Measurements from ENCODE around the gene CDKL2.
"Not testable (repeated sequence)": the region's sequence is repeated elsewhere in the genome, so short reads cannot be mapped to it uniquely, and the experiment has no call there.

The CDKL2 gene

DNA sequence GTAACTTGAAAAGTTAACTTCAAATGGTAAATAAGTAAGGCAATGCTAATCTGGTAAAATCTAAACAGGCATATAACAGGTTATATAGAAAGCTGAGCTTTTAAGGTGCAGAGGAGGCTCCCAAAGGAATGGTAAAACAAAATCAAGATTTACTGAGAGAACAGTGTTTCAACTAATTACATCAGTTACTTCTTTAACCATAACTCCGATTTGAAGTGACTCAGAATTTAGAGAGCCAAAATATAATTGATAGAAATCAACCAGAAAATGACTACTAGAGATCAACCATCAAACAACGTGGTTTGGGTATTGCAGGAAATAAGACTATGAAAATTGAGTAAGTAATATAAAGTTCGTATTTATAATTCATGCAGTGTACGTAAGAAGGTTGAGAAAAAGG lies 36.0 kb upstream of the CDKL2 start:
- Histone ChIP-seq H3K36me3 (ENCODE audit: insufficient read depth, low read length) (no peaks in the 10 kb centered on the region), H3K4me3 (ENCODE audit: low read depth, low read length) (no peak overlapping the region)

DNA sequence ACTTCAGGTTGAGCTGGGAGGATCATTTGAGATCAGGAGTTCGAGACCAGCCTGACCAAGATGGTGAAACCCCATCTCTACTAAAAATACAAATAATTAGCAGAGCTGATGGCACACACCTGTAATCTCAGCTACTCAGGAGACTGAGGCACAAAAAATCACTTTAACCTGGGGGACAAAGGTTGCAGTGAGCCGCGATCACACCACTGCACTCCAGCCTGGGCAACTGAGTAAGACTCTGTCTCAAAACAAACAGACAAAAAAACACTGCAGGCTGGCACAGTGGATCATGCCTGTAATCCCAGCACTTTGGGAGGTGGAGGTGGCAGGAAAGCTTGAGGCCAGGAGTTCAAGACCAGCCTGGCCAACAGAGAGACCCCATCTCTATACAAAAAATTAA lies 34.3 kb upstream of the CDKL2 start:
- H3K27ac ChIP-seq (ENCODE audit: low read depth, low read length); H3K36me3 ChIP-seq (ENCODE audit: insufficient read depth, low read length); H3K27me3 ChIP-seq (ENCODE audit: insufficient read depth, low read length): not testable (repeated sequence)

More for the DNA sequence above, 36.0 kb upstream of the CDKL2 start:
- Histone ChIP-seq H3K4me1 (ENCODE audit: control insufficient read depth, insufficient read depth, low read length, unreplicated experiment) (peaks cover 25% of the 10 kb centered on the region), H3K27me3 (ENCODE audit: insufficient read depth, low read length) (no peaks in the 10 kb centered on the region), H3K79me2 (ENCODE audit: control insufficient read depth, insufficient read depth, low read length, unreplicated experiment) (peaks cover 92% of the 10 kb centered on the region), H2AFZ (ENCODE audit: low read length, unreplicated experiment) (no peak overlapping the region), H3K27ac (ENCODE audit: low read depth, low read length) (no peak overlapping the region)

DNA sequence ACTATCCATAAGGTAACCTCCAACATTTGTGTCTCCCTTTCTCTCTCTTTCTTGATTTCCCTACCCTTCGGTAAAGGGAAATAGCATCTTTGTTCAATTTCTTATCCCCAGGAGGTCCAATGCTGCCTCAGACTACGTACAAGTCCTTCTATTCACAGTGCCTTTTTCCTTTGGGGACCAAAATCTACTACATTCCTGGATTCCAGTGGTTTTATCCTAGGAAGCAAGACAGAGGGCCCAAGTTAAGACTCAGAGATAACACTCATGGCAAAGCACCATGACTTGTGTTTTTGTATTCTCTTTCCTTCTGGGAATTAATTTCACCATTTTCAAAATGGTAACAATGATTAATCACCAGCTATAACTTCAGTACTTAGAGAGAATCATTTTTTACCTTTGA lies 32.3 kb upstream of the CDKL2 start:
- no peak overlapping the region for H2AFZ ChIP-seq (ENCODE audit: low read length, unreplicated experiment)
- H3K27ac ChIP-seq (ENCODE audit: low read depth, low read length): no peak overlapping the region
- H3K36me3 ChIP-seq (ENCODE audit: insufficient read depth, low read length): peaks cover 15% of the 10 kb centered on the region; the same call in 1 of the 2 replicates
- H3K4me1 ChIP-seq (ENCODE audit: control insufficient read depth, insufficient read depth, low read length, unreplicated experiment): peaks cover 27% of the 10 kb centered on the region
- no peak overlapping the region for H3K4me3 ChIP-seq (ENCODE audit: low read depth, low read length)
- peaks cover 81% of the 10 kb centered on the region for H3K79me2 ChIP-seq (ENCODE audit: control insufficient read depth, insufficient read depth, low read length, unreplicated experiment)
- no peaks in the 10 kb centered on the region for H3K27me3 ChIP-seq (ENCODE audit: insufficient read depth, low read length)

More for the DNA sequence above, 34.3 kb upstream of the CDKL2 start:
- H3K4me3 ChIP-seq (ENCODE audit: low read depth, low read length); H2AFZ ChIP-seq (ENCODE audit: low read length, unreplicated experiment): not testable (repeated sequence)
- H3K4me1 ChIP-seq (ENCODE audit: control insufficient read depth, insufficient read depth, low read length, unreplicated experiment): peaks cover 23% of the 10 kb centered on the region
- peaks cover 92% of the 10 kb centered on the region for H3K79me2 ChIP-seq (ENCODE audit: control insufficient read depth, insufficient read depth, low read length, unreplicated experiment)

DNA sequence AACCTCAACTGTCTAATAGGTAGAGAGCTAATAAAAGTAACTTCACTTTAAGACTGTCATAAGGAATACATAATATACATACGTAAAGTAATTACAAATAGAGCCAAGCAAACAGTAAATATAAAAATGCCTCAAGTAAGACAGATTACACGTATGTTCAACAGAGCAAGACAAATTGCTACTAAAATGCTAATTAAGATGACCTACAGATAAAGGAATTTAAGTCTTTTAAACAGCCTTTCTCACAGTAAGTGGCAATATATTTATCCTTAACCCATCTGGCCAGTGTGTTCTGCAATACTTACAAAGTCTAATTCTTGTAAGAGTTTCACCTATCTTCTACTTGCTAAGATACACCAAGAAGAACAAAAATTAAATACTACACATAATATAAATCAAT lies 30.2 kb upstream of the CDKL2 start:
- peaks cover 19% of the 10 kb centered on the region; the same call in 1 of the 2 replicates for H3K36me3 ChIP-seq (ENCODE audit: insufficient read depth, low read length)
- peaks cover 21% of the 10 kb centered on the region for H3K4me1 ChIP-seq (ENCODE audit: control insufficient read depth, insufficient read depth, low read length, unreplicated experiment)
- no peak overlapping the region for H2AFZ ChIP-seq (ENCODE audit: low read length, unreplicated experiment)
- no peak overlapping the region for H3K4me3 ChIP-seq (ENCODE audit: low read depth, low read length)
- H3K27me3 ChIP-seq (ENCODE audit: insufficient read depth, low read length): no peaks in the 10 kb centered on the region
- H3K27ac ChIP-seq (ENCODE audit: low read depth, low read length): no peak overlapping the region
- H3K79me2 ChIP-seq (ENCODE audit: control insufficient read depth, insufficient read depth, low read length, unreplicated experiment): peaks cover 63% of the 10 kb centered on the region

DNA sequence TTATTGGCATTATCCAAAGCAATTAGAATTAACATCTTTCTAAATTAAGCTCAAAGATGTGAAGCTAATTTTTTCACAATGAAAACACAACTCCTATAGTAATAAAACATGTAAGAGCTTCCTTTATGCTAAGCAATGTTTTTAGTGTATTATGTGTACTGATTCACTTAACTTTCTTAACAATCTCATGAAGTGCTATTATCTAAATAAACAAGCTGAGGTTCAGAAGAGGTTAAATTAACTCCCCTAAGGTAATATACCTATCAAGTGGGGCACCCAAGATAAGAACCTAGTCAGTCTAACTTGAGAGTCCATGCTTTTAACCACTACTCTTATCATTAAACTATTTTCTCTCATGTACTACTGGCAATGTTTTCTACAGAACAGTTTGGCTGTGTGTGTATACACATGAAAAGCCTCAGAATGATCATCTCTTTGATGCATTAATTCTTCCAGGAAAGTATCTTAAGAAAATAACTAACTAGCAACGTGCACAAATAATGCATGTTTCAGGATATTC lies 29.2 kb upstream of the CDKL2 start:
- no peaks in the 10 kb centered on the region for H3K27me3 ChIP-seq (ENCODE audit: insufficient read depth, low read length)
- H3K36me3 ChIP-seq (ENCODE audit: insufficient read depth, low read length): peaks cover 26% of the 10 kb centered on the region; the same call in 1 of the 2 replicates
- H3K4me1 ChIP-seq (ENCODE audit: control insufficient read depth, insufficient read depth, low read length, unreplicated experiment): peaks cover 21% of the 10 kb centered on the region
- no peak overlapping the region for H3K27ac ChIP-seq (ENCODE audit: low read depth, low read length)
- no peak overlapping the region for H3K4me3 ChIP-seq (ENCODE audit: low read depth, low read length)
- peaks cover 54% of the 10 kb centered on the region for H3K79me2 ChIP-seq (ENCODE audit: control insufficient read depth, insufficient read depth, low read length, unreplicated experiment)
- H2AFZ ChIP-seq (ENCODE audit: low read length, unreplicated experiment): no peak overlapping the region

DNA sequence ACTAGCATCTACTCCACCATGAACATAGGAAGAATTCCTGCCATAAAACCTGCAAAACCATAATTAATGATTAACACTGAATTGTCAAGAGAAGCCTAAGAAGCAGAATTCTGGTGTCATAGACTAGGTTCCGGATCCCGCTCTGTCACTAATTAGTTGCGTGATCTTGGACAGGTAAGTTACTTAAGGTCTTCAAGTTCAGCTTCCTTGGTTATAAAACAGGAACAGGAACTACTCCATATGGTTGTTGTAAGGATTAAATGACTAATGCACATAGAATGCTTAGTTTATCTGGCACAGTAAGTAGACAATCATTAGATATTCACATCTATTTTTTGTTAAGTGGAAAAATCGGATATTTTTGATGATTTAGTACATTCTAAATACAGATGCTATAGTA lies 28.5 kb upstream of the CDKL2 start:
- Histone ChIP-seq H3K4me1 (ENCODE audit: control insufficient read depth, insufficient read depth, low read length, unreplicated experiment) (peaks cover 21% of the 10 kb centered on the region), H2AFZ (ENCODE audit: low read length, unreplicated experiment) (no peak overlapping the region), H3K79me2 (ENCODE audit: control insufficient read depth, insufficient read depth, low read length, unreplicated experiment) (peaks cover 50% of the 10 kb centered on the region), H3K36me3 (ENCODE audit: insufficient read depth, low read length) (peaks cover 31% of the 10 kb centered on the region; the same call in 1 of the 2 replicates), H3K27me3 (ENCODE audit: insufficient read depth, low read length) (no peaks in the 10 kb centered on the region), H3K4me3 (ENCODE audit: low read depth, low read length) (no peak overlapping the region), H3K27ac (ENCODE audit: low read depth, low read length) (no peak overlapping the region)

DNA sequence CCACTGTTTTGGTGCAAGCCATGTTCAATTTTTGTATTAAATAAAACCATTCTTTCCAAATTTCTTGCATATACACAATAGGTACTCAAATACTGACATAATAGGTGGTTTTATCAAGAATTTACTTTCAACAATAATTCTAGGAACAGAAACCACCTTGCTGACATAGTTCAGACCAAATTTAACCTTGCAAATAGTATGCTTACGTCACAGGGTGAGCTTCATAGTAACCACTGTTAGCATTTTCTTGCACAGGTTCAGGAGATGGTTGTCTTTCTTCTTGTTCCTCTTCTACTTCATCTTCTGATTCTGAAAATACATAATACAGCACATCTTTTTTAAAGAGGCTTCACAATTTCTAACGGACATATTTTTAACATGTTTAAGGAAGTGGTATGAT lies 25.2 kb upstream of the CDKL2 start:
- H3K4me1 ChIP-seq (ENCODE audit: control insufficient read depth, insufficient read depth, low read length, unreplicated experiment): peaks cover 19% of the 10 kb centered on the region

DNA sequence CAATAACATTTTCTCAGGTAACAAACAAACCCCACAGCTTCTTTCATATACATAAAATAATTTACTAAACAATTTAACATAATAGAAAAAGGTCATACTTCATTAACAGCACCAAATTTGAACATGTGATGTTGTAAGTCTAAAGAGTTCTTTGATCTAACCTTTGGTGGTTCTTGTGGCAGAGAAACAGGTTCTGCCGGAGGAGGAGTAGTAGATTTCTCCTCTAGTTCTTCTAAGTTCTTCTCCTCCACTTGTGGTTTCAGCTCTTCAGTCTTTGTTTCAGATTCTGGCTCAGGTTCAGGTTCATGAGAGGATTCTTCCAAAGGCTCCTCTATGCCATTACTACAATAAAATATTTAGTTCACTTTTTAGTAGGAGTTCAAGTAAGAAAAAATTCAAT lies 24.6 kb upstream of the CDKL2 start:
- Histone ChIP-seq H3K36me3 (ENCODE audit: insufficient read depth, low read length) (peaks cover 34% of the 10 kb centered on the region), H3K27me3 (ENCODE audit: insufficient read depth, low read length) (no peaks in the 10 kb centered on the region), H3K79me2 (ENCODE audit: control insufficient read depth, insufficient read depth, low read length, unreplicated experiment) (peaks cover 27% of the 10 kb centered on the region), H2AFZ (ENCODE audit: low read length, unreplicated experiment) (no peak overlapping the region), H3K4me1 (ENCODE audit: control insufficient read depth, insufficient read depth, low read length, unreplicated experiment) (peaks cover 13% of the 10 kb centered on the region), H3K4me3 (ENCODE audit: low read depth, low read length) (no peak overlapping the region), H3K27ac (ENCODE audit: low read depth, low read length) (no peak overlapping the region)

More for the DNA sequence above, 25.2 kb upstream of the CDKL2 start:
- Histone ChIP-seq H3K27ac (ENCODE audit: low read depth, low read length) (no peak overlapping the region), H3K27me3 (ENCODE audit: insufficient read depth, low read length) (no peaks in the 10 kb centered on the region), H3K36me3 (ENCODE audit: insufficient read depth, low read length) (peaks cover 36% of the 10 kb centered on the region), H3K79me2 (ENCODE audit: control insufficient read depth, insufficient read depth, low read length, unreplicated experiment) (peaks cover 33% of the 10 kb centered on the region), H2AFZ (ENCODE audit: low read length, unreplicated experiment) (no peak overlapping the region), H3K4me3 (ENCODE audit: low read depth, low read length) (no peak overlapping the region)

DNA sequence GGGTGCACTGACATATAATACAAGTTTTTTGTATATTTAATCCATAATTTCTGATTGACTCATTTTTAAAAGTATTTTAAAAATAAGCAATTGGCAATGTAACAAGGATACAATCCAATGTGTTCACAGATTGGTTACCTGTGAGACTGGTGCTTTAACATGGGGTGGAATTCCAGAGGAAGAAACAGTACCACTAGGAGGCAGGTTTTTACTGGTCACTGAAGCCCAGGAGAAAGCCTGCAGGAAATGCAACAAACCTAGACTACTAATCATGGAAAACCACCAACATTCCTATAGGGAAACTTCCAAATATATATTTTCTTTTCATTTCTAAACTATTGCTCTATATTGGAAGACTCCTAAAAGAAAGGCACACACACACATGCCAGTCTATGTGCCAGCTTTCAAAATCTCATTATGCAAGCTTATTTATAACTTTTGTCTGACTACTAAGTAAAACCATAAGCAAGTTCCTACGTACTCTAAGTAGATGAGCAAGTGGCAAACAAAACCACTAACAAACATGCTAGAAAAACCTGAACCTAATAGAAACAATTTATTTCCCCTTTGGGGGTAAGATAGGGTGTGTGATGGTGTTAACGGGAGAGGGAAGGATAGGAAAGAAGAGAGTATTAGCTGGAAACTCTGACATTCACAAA lies 23.6 kb upstream of the CDKL2 start:
- Histone ChIP-seq H3K79me2 (ENCODE audit: control insufficient read depth, insufficient read depth, low read length, unreplicated experiment) (peaks cover 19% of the 10 kb centered on the region), H3K36me3 (ENCODE audit: insufficient read depth, low read length) (peaks cover 32% of the 10 kb centered on the region), H3K4me3 (ENCODE audit: low read depth, low read length) (no peak overlapping the region), H3K27me3 (ENCODE audit: insufficient read depth, low read length) (no peaks in the 10 kb centered on the region), H2AFZ (ENCODE audit: low read length, unreplicated experiment) (no peak overlapping the region), H3K4me1 (ENCODE audit: control insufficient read depth, insufficient read depth, low read length, unreplicated experiment) (peaks cover 3% of the 10 kb centered on the region), H3K27ac (ENCODE audit: low read depth, low read length) (no peak overlapping the region)

DNA sequence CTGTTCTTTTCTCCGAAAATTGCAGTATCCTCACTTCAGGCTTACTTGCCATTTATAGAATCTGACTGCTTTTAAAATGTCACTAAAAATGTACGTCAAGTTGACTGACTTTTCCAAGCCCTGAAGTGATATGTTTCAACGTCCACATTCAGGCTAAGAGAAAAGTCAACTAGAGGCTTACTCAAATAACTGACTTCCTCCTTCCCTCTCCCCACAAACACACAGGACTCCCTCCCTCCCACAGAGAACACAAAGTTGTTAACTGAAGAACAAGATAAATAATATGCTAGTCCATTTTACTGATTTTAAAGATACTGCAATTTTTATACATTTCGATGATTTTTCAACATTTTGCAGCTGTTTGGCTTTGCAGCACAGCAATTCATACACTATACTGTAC lies 13.8 kb upstream of the CDKL2 start:
- no peak overlapping the region for H3K27ac ChIP-seq (ENCODE audit: low read depth, low read length)
- no peak overlapping the region for H3K4me3 ChIP-seq (ENCODE audit: low read depth, low read length)
- H3K36me3 ChIP-seq (ENCODE audit: insufficient read depth, low read length): peaks cover 47% of the 10 kb centered on the region
- H3K4me1 ChIP-seq (ENCODE audit: control insufficient read depth, insufficient read depth, low read length, unreplicated experiment): peaks cover 5% of the 10 kb centered on the region
- H3K27me3 ChIP-seq (ENCODE audit: insufficient read depth, low read length): no peaks in the 10 kb centered on the region
- no peaks in the 10 kb centered on the region for H3K79me2 ChIP-seq (ENCODE audit: control insufficient read depth, insufficient read depth, low read length, unreplicated experiment)
- no peak overlapping the region for H2AFZ ChIP-seq (ENCODE audit: low read length, unreplicated experiment)

DNA sequence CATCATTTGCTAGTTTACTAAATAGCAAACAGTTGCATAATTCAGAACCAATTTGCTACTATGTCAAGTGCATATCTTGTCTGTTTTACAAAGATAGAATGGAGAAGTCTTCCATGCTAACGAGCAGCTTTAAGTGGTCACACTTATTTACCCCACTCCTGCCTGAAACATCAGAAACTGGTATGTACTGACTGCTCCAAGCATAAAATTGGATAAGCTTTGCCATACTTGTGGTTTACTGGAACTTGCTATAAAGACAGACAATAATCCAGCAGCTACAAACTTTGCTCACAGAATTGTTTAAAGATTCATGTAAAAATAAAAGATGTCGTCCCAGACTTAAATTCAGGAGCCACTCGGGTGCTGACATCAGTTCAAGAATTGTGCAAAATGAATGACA lies 13.3 kb upstream of the CDKL2 start:
- no peak overlapping the region for H3K27ac ChIP-seq (ENCODE audit: low read depth, low read length)
- no peak overlapping the region for H3K4me3 ChIP-seq (ENCODE audit: low read depth, low read length)
- H3K27me3 ChIP-seq (ENCODE audit: insufficient read depth, low read length): no peaks in the 10 kb centered on the region
- peaks cover 42% of the 10 kb centered on the region for H3K36me3 ChIP-seq (ENCODE audit: insufficient read depth, low read length)
- H2AFZ ChIP-seq (ENCODE audit: low read length, unreplicated experiment): no peak overlapping the region
- H3K4me1 ChIP-seq (ENCODE audit: control insufficient read depth, insufficient read depth, low read length, unreplicated experiment): peaks cover 8% of the 10 kb centered on the region
- no peaks in the 10 kb centered on the region for H3K79me2 ChIP-seq (ENCODE audit: control insufficient read depth, insufficient read depth, low read length, unreplicated experiment)
